C4-2B (cell line): ENCODE results near the gene ADD2.

Experiments
- CTCF ChIP-seq: fragments of 450-650 bp; conservative IDR thresholded peaks from 2 replicates; pipeline ENCODE4 v1.5.1; 2017; ENCODE audit warnings: mild to moderate bottlenecking
- ZFX ChIP-seq: fragments of 450-650 bp; IDR thresholded peaks from 2 replicates; pipeline ENCODE4 v1.6.1; 2017

GRCh38 chr2:70670626-70671025 is 97.4 kb downstream of the ADD2 start:
- no peak for TF ChIP-seq CTCF
- no peak for TF ChIP-seq ZFX
